Mesodermal cell (in vitro differentiated cells): ENCODE measurements around the gene DENND11.
A peak's percentile ranks its signal among the peaks of the same experiment; 100 is the strongest.

ENCODE experiments used
- H3K27ac ChIP-seq: 2 replicates; pipeline ENCODE4 v1.7.0; 2013; ENCODE audit warnings: mild to moderate bottlenecking, low read depth, low read length, moderate library complexity; ENCODE audit not compliant: severe bottlenecking
- H3K36me3 ChIP-seq: 2 replicates; pipeline ENCODE4 v1.7.1; 2013; ENCODE audit warnings: mild to moderate bottlenecking, low read length, moderate library complexity; ENCODE audit not compliant: control insufficient read depth, insufficient read depth
- H3K4me1 ChIP-seq: one replicate; pipeline ENCODE4 v1.7.1; 2013; ENCODE audit warnings: mild to moderate bottlenecking, low read length; ENCODE audit not compliant: insufficient read depth, control insufficient read depth, poor library complexity, severe bottlenecking
- H3K4me3 ChIP-seq: 2 replicates; pipeline ENCODE4 v1.7.0; 2013; ENCODE audit warnings: low read length, control low read depth, mild to moderate bottlenecking; ENCODE audit not compliant: insufficient read depth, poor library complexity, severe bottlenecking; ENCODE audit errors: extremely low read depth
- H3K9me3 ChIP-seq: 2 replicates; pipeline ENCODE4 v1.7.1; 2013; ENCODE audit warnings: mild to moderate bottlenecking, low read length, moderate library complexity; ENCODE audit not compliant: control insufficient read depth
- WGBS, 2 experiments: methylation state at CpG; one replicate each; pipeline ENCODE4 v1.1.5; 2013; ENCODE audit warnings: missing lambda C conversion rate in 2 of 2; ENCODE audit not compliant: insufficient coverage in 2 of 2; 5-methylcytosine and 5-hydroxymethylcytosine counted together

The DENND11 gene

DNA sequence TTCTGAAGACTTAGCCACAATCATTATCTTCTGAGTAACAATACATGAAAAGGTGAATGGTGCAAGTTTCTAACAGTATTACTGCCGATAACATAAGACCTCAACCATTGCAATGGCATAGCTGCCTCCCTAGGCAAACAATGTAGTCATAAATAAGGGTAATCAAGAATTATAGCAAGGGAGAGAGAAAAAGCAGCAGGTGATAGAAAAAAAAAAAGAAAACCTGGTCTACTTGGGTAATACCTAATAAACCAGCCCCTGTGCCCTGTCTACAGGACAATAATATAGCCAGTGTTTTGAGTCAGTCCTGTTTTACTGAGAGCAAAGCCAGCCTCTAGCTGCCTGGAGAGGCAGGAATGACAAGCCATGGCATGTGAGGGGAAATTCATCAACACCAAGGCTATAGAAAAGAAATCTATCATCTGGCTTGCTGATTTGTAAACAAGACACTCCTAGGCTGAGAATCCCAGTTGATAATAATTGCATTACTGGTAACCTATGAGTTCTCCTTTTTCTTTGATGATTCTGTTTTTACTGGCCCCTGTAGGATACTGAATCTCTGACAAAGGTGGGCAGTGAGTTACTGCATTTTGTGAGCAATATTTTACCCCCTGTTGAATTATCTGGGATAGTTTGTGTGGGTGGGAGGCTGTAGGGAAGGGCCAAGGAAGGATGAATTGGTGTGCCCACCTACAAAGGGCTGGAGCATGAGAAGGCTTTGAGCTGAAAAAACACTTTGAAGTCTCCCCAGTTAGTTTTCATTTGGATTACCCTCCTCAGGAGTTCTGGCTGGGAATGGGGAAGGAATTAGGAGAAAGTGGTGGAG lies 4.5 kb upstream of the DENND11 start:
- Histone ChIP-seq H3K36me3 (no peaks in the 10 kb centered on the region), H3K27ac (no peak overlapping the region), H3K4me3 (no peak overlapping the region), H3K4me1 (peaks cover 15% of the 10 kb centered on the region), H3K9me3 (no peaks in the 10 kb centered on the region)
- no CpG with 5 or more reads among the region's 1 CpG for WGBS, 2 experiments

DNA sequence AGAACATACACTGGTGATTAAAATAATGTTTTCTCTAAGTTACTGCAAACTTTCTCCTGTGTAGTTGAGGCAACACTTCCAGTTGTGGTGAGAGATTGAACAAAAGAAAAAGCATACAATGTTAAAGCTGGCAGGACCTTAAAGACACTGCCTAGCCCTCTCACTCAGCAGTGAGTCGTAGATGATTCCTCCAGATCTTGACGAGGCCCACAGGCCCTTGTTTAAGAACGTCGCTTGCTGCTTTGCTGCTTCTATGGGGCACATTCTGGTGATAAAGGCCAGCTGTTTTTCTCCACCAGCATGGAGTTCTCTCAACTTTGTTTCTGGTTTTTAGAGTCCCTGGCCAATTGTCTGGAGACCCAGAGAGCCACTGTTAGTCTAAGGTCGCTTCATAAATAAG lies 2.8 kb upstream of the DENND11 start:
- 64 to 73% methylated on average over 5 of the region's 5 CpGs for WGBS, 2 experiments
- Histone ChIP-seq H3K36me3 (no peaks in the 10 kb centered on the region), H3K4me1 (peaks cover 23% of the 10 kb centered on the region), H3K9me3 (no peaks in the 10 kb centered on the region), H3K27ac (peak overlapping the region; percentile 59), H3K4me3 (no peak overlapping the region)

DNA sequence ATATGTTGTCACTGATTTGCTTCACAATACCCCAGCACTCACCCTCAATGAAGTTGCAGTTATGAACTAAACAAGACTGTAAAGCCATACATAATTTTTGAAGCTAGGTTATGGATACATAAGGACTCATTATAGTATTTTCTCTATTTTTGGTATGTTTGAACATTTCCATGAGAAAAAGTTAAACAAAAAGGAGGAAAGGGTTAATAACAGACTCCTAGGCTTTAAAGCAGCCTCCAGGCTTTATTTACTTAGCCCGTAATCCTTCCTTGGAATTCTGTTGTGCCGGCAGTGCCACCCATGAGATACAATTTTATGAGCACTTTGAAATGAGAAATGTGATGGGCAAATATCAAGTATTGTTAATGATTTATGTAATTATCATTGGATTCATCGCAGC lies 2.1 kb upstream of the DENND11 start:
- 73% methylated on average over 1 of the region's 3 CpGs; no CpG with 5 or more reads in 1 of the 2 experiments for WGBS, 2 experiments
- H3K27ac ChIP-seq: no peak overlapping the region

DNA sequence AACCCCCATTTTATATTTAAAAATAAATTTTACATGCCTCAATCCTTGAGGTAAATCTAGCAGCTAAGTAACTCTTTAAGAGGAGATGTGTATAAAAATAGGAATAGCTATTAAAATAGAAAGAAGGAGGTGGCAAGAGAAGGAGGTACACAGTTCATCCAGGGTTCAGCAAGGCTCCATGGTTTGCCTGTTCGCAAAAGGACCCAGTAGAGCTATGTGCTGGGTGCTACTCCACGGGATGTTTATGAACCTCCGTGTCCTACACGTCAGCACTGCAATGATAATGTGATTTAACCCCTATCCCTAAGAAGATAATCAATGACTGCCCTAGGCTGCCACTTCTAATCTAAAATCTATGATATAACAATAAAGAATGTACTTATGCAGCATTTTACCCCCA lies 926 bp upstream of the DENND11 start:
- Histone ChIP-seq H3K36me3 (no peaks in the 10 kb centered on the region), H3K4me1 (peaks cover 23% of the 10 kb centered on the region), H3K27ac (no peak overlapping the region), H3K9me3 (no peaks in the 10 kb centered on the region), H3K4me3 (no peak overlapping the region)
- WGBS, 2 experiments: 90 to 100% methylated on average over 1 to 4 of the region's 4 CpGs

More for the DNA sequence above, 2.1 kb upstream of the DENND11 start:
- Histone ChIP-seq H3K36me3 (no peaks in the 10 kb centered on the region), H3K9me3 (no peaks in the 10 kb centered on the region), H3K4me1 (peaks cover 23% of the 10 kb centered on the region), H3K4me3 (no peak overlapping the region)

DNA sequence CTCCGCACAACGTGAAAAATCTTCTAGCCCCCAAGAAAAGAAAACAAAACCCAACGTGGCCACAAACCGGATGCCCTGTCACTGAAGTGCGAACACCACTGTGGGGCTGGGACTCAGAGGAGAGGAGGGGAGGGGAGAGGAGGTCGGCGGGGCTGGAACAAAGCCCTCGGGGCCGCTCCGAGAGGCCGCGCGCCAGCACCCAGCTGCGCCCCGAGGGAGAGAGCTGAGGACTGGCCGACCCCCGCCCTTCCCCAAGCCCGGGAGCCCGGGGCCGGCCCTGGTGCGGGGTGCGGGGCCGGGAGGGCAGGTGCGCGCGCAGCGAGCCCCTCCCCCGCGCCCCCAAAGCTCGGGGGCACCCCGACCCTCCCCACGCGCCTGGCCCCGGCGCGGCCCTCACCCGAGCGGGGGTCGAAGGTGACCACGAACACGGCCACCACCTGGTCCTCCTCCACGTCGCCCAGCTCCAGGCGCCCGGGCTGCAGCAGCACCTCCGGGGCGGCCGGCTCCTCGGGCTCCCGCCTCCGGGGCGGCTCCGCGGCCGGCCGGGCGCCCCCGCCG lies 398 bp downstream of the DENND11 start:
- Histone ChIP-seq H3K27ac (no peak overlapping the region), H3K4me1 (peaks cover 23% of the 10 kb centered on the region)
- WGBS, 2 experiments: 0% methylated on average over 34 to 35 of the region's 59 CpGs

DNA sequence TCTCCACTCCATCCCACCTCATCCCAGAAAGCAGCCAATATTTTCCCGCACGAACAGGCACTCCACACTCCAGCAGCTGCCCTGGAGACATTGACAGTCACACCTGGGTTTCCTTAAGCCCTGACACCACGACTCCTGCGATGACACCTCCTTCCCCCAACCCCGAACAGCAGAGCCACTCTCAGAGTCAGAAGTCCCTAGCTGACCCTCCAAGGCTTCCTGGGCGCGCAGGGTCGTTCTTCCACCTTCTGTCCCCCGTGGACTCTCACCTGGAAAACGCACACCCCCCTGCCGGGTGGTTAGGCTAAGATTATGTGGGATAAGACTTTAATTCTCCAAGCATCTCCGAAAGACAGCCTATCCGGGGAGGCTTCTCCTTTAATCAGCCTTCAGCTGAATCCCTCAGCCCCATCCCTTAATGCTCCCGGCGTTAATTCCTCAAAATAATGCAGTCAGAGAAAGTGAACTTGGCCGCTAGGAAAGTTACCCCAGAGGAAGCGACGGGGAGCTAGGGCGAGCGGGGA lies 1.1 kb downstream of the DENND11 start:
- Histone ChIP-seq H3K27ac (no peak overlapping the region), H3K9me3 (no peaks in the 10 kb centered on the region), H3K36me3 (no peaks in the 10 kb centered on the region), H3K4me3 (peak overlapping the region; percentile 63), H3K4me1 (peaks cover 23% of the 10 kb centered on the region)
- 17 to 25% methylated on average over 2 to 5 of the region's 20 CpGs for WGBS, 2 experiments

More for the DNA sequence above, 398 bp downstream of the DENND11 start:
- H3K4me3 ChIP-seq: peak overlapping the region; percentile 63
- no peaks in the 10 kb centered on the region for H3K36me3 ChIP-seq
- no peaks in the 10 kb centered on the region for H3K9me3 ChIP-seq

DNA sequence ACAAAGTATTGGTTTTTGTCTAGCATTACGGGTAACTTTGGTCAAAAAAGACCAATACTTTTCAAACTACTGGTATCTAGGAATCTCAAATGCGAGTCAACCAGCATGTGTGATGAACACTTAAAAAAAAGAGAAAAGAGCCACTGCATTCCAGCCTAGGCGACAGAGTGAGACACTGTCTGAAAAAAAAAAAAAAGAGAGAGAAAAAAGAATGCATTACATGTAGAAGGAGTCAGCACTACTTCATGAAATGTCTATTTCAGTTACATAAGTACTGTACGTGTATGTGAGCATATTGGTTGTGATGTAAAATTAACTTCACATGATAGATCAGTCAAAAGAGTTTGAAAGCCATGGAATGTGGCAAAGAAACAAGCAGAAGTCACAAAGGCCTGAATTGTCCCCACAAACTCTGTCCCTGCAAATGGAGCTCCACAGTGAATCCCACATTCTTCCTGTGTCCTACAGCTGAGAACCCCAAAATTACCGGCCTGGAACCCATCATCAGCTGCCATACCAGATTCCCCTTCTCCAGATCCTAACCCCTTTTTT lies 1.6 kb downstream of the DENND11 start:
- Histone ChIP-seq H3K4me3 (peak overlapping the region; percentile 63), H3K27ac (no peak overlapping the region)

DNA sequence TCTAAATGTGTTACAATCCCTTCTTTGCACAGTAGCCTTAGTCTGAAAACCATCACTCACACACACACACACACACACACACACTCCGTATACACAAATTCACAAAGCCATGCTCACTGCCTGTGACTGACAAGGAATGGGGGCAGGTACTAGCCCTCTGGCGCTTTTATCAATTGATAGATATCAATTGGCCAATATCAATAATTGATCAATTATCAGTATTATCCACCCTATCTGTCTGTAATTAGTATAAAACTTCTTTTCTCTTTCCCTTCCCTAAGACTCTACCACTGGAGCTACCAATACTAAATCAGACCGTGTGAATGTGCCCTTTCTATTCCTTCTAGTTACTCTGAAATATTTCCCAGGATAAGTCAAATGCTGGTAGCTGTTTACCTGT lies 2.1 kb downstream of the DENND11 start:
- no peaks in the 10 kb centered on the region for H3K9me3 ChIP-seq
- H3K4me3 ChIP-seq: no peak overlapping the region
- no peak overlapping the region for H3K27ac ChIP-seq
- H3K36me3 ChIP-seq: no peaks in the 10 kb centered on the region
- peaks cover 19% of the 10 kb centered on the region for H3K4me1 ChIP-seq
- WGBS, 2 experiments: 100% methylated on average over 1 of the region's 3 CpGs; no CpG with 5 or more reads in 1 of the 2 experiments

More for the DNA sequence above, 1.6 kb downstream of the DENND11 start:
- Histone ChIP-seq H3K4me1 (peaks cover 23% of the 10 kb centered on the region), H3K36me3 (no peaks in the 10 kb centered on the region), H3K9me3 (no peaks in the 10 kb centered on the region)
- 78 to 92% methylated on average over 3 to 4 of the region's 5 CpGs for WGBS, 2 experiments

DNA sequence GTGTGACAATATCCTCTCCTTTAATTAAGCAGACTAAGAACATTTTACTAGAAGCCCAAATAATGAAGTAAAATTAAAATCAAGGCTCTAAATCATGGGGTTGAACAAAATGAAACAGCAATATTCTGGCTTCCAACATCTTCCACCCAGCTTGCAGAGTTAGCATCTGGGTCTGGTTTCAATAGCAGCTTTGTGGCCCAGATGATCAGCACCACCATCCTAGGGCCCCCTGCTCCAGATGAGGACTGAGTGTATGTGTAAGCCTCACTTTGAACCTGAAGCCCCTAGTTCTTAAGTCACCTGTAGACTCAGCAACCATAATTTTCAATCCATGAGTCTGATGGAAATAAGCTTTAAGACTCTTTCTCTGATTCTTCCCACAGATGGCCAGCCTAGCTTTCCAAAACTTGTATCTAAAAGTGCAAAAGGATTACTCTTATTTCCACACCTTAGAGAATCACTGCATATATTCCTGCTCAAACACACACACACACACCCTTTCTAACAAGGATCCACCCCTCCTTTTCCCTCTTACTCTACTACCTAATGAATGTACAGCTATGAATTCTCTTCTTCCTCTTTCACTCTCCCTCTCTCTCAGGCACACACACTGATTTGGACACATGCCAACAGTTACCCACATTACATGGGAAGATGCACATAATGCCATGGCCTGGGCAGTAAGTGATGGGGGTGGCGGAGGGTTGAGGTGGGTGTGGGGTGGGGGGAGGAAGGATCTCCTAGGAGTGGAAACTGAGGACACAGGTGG lies 3.5 kb downstream of the DENND11 start:
- H3K4me3 ChIP-seq: no peak overlapping the region
- H3K4me1 ChIP-seq: peaks cover 8% of the 10 kb centered on the region
- WGBS, 2 experiments: 83% methylated on average over 1 of the region's 1 CpG; no CpG with 5 or more reads in 1 of the 2 experiments
- no peaks in the 10 kb centered on the region for H3K36me3 ChIP-seq
- H3K9me3 ChIP-seq: no peaks in the 10 kb centered on the region
- H3K27ac ChIP-seq: no peak overlapping the region

DNA sequence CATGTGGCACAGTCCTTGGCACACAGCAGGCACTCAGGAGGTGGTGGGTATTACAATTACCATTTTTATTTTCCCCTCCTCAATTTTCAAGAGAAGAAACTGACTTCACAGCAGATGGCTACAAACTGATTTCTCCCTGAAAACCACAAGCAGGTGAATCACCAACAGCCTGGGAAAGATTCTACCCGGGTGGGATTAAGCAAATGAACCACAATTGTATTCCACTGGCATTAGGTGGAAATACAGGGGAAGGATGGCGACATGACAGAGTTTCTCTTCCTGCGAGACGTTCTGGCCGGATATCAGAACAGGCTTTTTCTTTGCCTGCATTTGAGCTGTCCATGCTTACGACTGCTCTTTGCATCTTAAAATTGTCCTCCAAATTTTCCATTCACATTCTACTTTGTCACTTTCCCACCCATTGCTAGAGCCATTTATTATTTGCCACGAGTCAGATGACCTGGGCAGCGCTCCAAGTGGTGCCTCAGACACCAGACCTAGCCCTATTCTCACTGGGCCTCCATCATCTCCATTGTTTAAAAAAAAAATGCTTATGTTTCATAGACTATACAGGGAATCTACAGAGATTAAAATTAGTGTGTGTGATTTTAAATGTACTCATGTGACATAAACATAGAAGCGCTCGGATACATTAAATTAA lies 4.6 kb downstream of the DENND11 start:
- Histone ChIP-seq H3K4me3 (no peak overlapping the region), H3K4me1 (peaks cover 8% of the 10 kb centered on the region), H3K27ac (no peak overlapping the region), H3K9me3 (no peaks in the 10 kb centered on the region), H3K36me3 (no peaks in the 10 kb centered on the region)
- WGBS, 2 experiments: 92 to 96% methylated on average over 9 to 10 of the region's 10 CpGs
